HEK293T (cell line): Measurements from ENCODE around the gene LAMB1.
A peak's percentile ranks its signal among the peaks of the same experiment; 100 is the strongest.

Experiments
- CTCF ChIA-PET: fragments of 350-600 bp; formaldehyde crosslinking; extraction: SDS; loops from one replicate; lab custom pipeline; 2021; ENCODE audit warnings: antibody characterized with exemption, inconsistent platforms; lab: Yijun Ruan, JAX
- POLR2A ChIA-PET: fragments of 350-600 bp; formaldehyde crosslinking; extraction: SDS; loops from one replicate; lab custom pipeline; 2020; ENCODE audit warnings: antibody characterized with exemption, inconsistent platforms; lab: Yijun Ruan, JAX
- DNase-seq: peaks from one replicate; pipeline ENCODE4 v3.0.0; 2012; ENCODE audit warnings: mixed read lengths; ENCODE audit errors: extremely low spot score
- ARNT ChIP-seq: fragments of 450-650 bp; IDR thresholded peaks from 2 replicates; pipeline ENCODE4 v1.6.1; 2017; ENCODE audit warnings: mild to moderate bottlenecking
- BHLHE40 ChIP-seq: fragments of 450-650 bp; IDR thresholded peaks from 2 replicates; pipeline ENCODE4 v1.6.1; 2016; ENCODE audit warnings: mild to moderate bottlenecking, moderate library complexity, borderline replicate concordance
- CTBP1 ChIP-seq: fragments of 450-650 bp; IDR thresholded peaks from 2 replicates; pipeline ENCODE4 v1.6.1; 2016; ENCODE audit warnings: borderline replicate concordance
- ELF4 ChIP-seq: fragments of 450-650 bp; IDR thresholded peaks from 2 replicates; pipeline ENCODE4 v1.6.1; 2017; ENCODE audit warnings: antibody characterized with exemption
- FOXA1 ChIP-seq: fragments of 450-650 bp; IDR thresholded peaks from 2 replicates; pipeline ENCODE4 v1.6.1; 2016; ENCODE audit warnings: mild to moderate bottlenecking
- FOXK2 ChIP-seq: fragments of 450-650 bp; IDR thresholded peaks from 2 replicates; pipeline ENCODE4 v1.6.1; 2016; ENCODE audit warnings: mild to moderate bottlenecking
- FOXM1 ChIP-seq: fragments of 450-650 bp; IDR thresholded peaks from 2 replicates; pipeline ENCODE4 v1.6.1; 2017; ENCODE audit warnings: mild to moderate bottlenecking, borderline replicate concordance
- HDGF ChIP-seq: fragments of 450-650 bp; IDR thresholded peaks from 2 replicates; pipeline ENCODE4 v1.6.1; 2017; ENCODE audit warnings: antibody characterized with exemption, borderline replicate concordance
- L3MBTL2 ChIP-seq: fragments of 450-650 bp; conservative IDR thresholded peaks from 2 replicates; pipeline ENCODE4 v1.6.1; 2016; ENCODE audit warnings: mild to moderate bottlenecking
- LEF1 ChIP-seq: fragments of 450-650 bp; IDR thresholded peaks from 2 replicates; pipeline ENCODE4 v1.6.1; 2017; ENCODE audit warnings: mild to moderate bottlenecking, borderline replicate concordance
- NFRKB ChIP-seq: fragments of 450-650 bp; IDR thresholded peaks from 2 replicates; pipeline ENCODE4 v1.6.1; 2016; ENCODE audit warnings: mild to moderate bottlenecking, moderate library complexity
- SP1 ChIP-seq: fragments of 450-650 bp; IDR thresholded peaks from 2 replicates; pipeline ENCODE4 v1.6.1; 2017
- SUZ12 ChIP-seq: fragments of 450-650 bp; IDR thresholded peaks from 2 replicates; pipeline ENCODE4 v1.6.1; 2016; ENCODE audit warnings: mild to moderate bottlenecking
- TARDBP ChIP-seq: fragments of 450-650 bp; IDR thresholded peaks from 2 replicates; pipeline ENCODE4 v1.6.1; 2016
- ZNF384 ChIP-seq: fragments of 450-650 bp; IDR thresholded peaks from 2 replicates; pipeline ENCODE4 v1.6.1; 2016
- TF ChIP-seq, protein P1 (sequence below): fragments of 450-650 bp; IDR thresholded peaks from 2 replicates; pipeline ENCODE4 v1.6.1; 2016

LAMB1 gene

DNA sequence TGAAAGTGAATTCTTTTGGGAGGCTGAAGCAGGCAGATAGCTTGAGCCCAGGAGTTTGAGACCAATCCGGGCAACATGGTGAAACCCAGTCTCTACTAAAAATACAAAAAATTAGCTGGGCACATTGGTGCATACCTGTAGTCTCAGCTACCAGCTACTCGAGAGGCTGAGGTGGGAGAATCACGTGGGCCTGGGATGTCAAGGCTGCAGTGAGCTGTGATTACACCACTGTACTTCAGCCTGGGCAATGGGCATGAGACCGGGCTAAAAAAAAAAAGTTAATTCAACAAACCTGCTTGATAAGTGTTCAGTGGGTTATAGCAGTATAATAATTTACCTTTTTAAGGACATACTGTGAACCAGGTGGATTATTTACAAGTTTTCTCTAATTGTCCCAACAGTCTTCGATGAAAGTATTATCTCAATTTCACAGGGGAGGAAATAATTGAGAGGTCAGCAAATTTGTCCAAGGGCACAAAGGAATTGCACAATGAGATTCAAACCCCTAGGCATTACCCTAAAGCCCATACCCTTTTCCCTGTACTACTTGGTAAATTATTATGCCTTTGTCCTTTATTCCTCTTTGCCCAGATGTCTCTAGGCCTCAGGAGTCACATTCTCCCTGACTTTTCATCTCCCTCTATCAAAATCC is 125.1 kb downstream of the LAMB1 start:
- no peak for DNase-seq
- CTCF ChIA-PET = interaction anchor here (0.8 kb wide), 1 partner anchor 135 kb away, joined by 3 read pairs; no protein-coding TSS in a partner anchor
- POLR2A ChIA-PET = no interaction called here
- TF ChIP-seq BHLHE40 = no peak
- TF ChIP-seq SP1 = no peak
- TF ChIP-seq TARDBP = no peak
- TF ChIP-seq ELF4 = no peak
- TF ChIP-seq NFRKB = no peak
- TF ChIP-seq SUZ12 = no peak
- no peak for TF ChIP-seq FOXM1
- no peak for TF ChIP-seq ZNF384
- no peak for TF ChIP-seq ARNT
- no peak for TF ChIP-seq L3MBTL2
- no peak for TF ChIP-seq FOXA1
- TF ChIP-seq HDGF = no peak
- TF ChIP-seq FOXK2 = no peak
- TF ChIP-seq CTBP1 = no peak

DNA sequence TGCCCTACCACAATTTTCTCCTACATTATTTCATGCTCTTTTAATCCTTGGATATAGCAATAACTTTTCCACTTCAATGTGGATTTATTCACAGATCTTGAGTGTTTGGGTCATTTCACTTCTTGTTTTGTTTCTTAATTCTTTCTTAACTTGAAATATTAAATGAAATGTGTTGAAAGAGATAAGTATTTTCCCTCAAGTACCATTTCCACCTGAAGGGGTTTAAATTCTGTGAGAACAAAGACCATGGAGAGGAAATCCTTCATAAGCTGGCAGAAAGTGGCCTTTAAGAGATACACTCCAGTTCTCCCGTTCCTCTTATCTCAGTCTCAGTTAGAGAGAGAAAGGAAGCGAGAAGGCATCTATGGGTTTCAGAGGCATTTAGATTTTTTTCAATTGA is 126.0 kb downstream of the LAMB1 start:
- TF ChIP-seq ELF4 (no peak), SP1 (no peak), TARDBP (no peak), HDGF (no peak), ARNT (no peak)
- ChIA-PET CTCF (interaction anchor here (0.6 to 0.8 kb wide), 3 partner anchors 18 to 802 kb away, joined by 3 read pairs; no protein-coding TSS in a partner anchor), POLR2A (interaction anchor here (0.7 kb wide), 1 partner anchor 134 kb away, joined by 3 read pairs; no protein-coding TSS in a partner anchor)
- DNase-seq = no peak

DNA sequence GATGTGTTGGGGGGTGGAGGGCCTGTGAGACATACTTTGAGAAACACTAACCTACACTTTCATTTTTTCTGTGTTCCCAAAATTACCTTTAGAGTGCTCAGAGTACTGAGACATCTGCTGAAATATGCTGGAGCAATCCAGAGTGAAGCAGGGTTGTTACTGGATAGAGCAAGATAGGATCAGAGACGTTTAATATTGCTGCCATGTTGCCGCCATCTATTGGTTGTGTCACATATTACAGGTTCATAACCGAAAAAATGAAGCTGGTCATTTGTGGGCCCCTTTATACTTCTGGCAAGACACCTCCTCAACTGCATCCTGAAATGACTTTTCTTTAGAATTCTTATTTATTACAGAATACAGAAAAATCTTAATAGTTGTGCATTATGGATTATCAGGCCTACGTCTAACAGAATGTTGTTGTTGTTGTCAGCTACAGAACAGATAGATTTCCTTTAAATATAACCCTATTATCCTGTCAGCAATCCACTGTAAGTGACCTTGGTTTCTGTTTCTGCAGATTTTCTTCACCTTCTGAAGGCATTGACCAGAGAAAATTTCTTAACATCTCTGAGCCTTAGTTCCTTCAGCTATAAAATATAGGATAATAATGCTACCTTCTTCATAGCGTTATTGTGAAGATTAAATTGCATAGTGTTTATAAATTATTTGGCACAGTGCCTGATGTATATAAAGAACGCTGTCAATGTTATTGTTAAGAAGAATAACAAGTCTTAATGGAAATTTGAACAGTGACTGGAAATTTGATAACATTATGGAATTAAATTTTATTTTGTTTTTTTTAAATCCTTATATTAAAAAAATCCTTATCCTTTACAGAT is 128.1 kb downstream of the LAMB1 start:
- ChIA-PET CTCF (interaction anchor here (0.6 to 1.3 kb wide), 13 partner anchors 9 to 736 kb away, joined by 3 to 16 read pairs (median 3); partner anchors contain the start of gene CBLL1), POLR2A (interaction anchor here (0.6 to 1.0 kb wide), 3 partner anchors 16 to 131 kb away, joined by 3 to 5 read pairs (median 3); partner anchors contain the start of gene DLD)
- DNase-seq = peak; percentile 64
- TF ChIP-seq NFRKB (no peak), FOXM1 (no peak), ZNF384 (no peak), L3MBTL2 (no peak), ELF4 (no peak), BHLHE40 (no peak), CTBP1 (no peak), ARNT (no peak), LEF1 (no peak), FOXK2 (no peak), HDGF (no peak), SUZ12 (no peak)
- TF ChIP-seq, protein P1, sequence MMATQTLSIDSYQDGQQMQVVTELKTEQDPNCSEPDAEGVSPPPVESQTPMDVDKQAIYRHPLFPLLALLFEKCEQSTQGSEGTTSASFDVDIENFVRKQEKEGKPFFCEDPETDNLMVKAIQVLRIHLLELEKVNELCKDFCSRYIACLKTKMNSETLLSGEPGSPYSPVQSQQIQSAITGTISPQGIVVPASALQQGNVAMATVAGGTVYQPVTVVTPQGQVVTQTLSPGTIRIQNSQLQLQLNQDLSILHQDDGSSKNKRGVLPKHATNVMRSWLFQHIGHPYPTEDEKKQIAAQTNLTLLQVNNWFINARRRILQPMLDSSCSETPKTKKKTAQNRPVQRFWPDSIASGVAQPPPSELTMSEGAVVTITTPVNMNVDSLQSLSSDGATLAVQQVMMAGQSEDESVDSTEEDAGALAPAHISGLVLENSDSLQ = no peak

DNA sequence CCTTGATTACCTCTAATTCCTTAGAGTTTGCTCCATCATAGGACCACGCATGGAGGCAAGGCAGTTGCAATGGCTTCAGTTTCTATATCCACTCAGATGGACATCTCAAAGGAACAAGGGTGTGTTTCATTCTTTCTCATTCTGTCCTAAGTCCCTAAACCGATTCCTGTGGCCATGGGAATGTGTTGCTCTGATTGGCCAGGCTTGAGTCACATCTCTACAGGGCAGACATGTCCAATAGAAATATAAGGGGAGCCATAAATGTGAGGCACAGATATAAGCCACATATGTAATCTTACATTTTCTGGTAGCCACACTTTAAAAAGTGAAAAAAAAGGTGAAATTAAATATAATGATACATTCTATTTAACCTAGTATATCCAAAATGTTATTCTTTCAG is 128.8 kb downstream of the LAMB1 start:
- TF ChIP-seq SP1 (no peak), HDGF (no peak), FOXA1 (no peak), ARNT (no peak), FOXK2 (no peak), ELF4 (no peak), NFRKB (no peak), L3MBTL2 (no peak)
- TF ChIP-seq, protein P1 = no peak
- POLR2A ChIA-PET = interaction anchor here (1.0 kb wide), 1 partner anchor 17 kb away, joined by 3 read pairs; the partner anchor contains the start of gene DLD
- DNase-seq = no peak
- CTCF ChIA-PET = interaction anchor here (1.0 to 1.3 kb wide), 3 partner anchors 19 to 411 kb away, joined by 3 to 16 read pairs (median 6); partner anchors contain the start of gene CBLL1
